GM13976 (cell line): ENCODE results near the gene ABLIM2.

Source experiments
- DNase-seq: peaks from one replicate; pipeline ENCODE4 v3.0.0; 2012; ENCODE audit warnings: low spot score
- in situ Hi-C: fragments of 300-500 bp; cut with MboI; formaldehyde crosslinking; loops from one replicate; pipeline ENCODE4 v1.12.0; 2022; ENCODE audit warnings: low sequenced_read_pairs, mixed read lengths, inconsistent platforms; ENCODE audit not compliant: unreplicated experiment
- TF ChIP-seq, protein P1 (sequence below): IDR thresholded peaks from 2 replicates; pipeline ENCODE4 v1.5.1; 2012; ENCODE audit warnings: borderline replicate concordance, mild to moderate bottlenecking; ENCODE audit not compliant: insufficient read depth; ENCODE audit errors: extremely low read depth, missing control alignments, control extremely low read depth

Gene ABLIM2

GRCh38 chr4:7933651-7934510 lies 224.7 kb downstream of the ABLIM2 start:
- in situ Hi-C loops: no loop called here
- TF ChIP-seq, protein P1, sequence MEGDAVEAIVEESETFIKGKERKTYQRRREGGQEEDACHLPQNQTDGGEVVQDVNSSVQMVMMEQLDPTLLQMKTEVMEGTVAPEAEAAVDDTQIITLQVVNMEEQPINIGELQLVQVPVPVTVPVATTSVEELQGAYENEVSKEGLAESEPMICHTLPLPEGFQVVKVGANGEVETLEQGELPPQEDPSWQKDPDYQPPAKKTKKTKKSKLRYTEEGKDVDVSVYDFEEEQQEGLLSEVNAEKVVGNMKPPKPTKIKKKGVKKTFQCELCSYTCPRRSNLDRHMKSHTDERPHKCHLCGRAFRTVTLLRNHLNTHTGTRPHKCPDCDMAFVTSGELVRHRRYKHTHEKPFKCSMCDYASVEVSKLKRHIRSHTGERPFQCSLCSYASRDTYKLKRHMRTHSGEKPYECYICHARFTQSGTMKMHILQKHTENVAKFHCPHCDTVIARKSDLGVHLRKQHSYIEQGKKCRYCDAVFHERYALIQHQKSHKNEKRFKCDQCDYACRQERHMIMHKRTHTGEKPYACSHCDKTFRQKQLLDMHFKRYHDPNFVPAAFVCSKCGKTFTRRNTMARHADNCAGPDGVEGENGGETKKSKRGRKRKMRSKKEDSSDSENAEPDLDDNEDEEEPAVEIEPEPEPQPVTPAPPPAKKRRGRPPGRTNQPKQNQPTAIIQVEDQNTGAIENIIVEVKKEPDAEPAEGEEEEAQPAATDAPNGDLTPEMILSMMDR: no peak
- DNase-seq: no peak

DNA sequence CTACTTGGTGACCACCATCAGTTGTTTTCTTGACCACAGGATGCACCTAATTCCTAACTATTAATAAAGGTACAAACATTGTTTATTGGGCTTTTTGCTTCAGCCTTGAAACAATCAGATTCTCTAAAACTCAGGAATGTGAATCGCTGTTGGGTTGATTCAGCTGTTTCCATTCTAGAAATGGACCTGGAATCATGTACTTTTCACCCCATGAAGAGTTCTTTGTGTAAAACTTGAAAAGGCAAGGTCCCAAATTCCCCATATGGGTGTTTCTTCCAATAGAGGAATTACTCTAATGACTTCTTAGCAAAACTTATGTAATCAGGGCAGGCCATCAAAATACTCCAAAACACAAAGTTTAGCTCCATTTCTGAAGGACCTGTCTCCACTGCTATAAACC lies 226.3 kb downstream of the ABLIM2 start:
- no peak for DNase-seq
- in situ Hi-C loops: no loop called here
- TF ChIP-seq, protein P1: no peak

- DNase-seq: no peak
- in situ Hi-C loops: no loop called here
- TF ChIP-seq, protein P1: peak; percentile 12
Measured at GRCh38 chr4:7929118-7929951, 229.3 kb downstream of the ABLIM2 start.

DNA sequence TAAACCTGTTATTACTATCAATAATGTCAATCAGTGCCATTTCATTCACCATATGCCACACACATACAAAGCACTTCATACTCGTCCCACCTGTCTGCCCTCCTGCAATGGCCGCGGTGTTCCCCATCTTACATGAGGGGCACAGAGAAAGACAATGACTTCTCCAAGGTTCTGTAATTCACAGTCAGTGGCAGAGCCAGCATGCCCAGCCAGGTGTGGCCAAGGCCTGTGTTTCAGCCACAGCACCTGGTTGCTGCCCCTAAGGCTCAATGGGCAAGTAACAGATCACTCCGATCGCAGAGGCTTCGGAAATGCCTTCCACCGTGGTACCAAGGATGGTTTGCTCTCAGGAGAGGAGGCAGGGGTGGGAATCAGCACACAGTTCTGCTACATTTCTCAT lies 229.9 kb downstream of the ABLIM2 start:
- TF ChIP-seq, protein P1: no peak
- DNase-seq: no peak
- in situ Hi-C loops: no loop called here

DNA sequence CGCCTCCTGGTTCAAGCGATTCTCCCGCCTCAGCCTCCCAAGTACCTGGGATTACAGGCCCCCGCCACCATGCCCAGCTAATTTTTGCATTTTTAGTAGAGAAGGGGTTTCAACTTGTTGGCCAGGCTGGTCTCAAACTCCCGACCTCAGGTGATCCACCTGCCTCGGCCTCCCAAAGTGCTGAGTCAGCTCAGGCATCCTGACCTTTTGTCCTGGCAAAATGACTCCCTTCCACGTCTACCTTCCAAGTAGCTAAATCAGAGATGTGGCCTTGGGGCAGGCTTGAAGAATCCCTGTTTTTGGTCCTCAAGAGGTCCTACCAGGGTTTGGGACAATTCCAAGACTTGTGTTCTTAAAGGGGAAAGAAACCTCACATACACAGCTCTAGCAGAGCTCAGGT lies 231.8 kb downstream of the ABLIM2 start:
- DNase-seq: no peak
- TF ChIP-seq, protein P1: no peak
- in situ Hi-C loops: no loop called here

DNA sequence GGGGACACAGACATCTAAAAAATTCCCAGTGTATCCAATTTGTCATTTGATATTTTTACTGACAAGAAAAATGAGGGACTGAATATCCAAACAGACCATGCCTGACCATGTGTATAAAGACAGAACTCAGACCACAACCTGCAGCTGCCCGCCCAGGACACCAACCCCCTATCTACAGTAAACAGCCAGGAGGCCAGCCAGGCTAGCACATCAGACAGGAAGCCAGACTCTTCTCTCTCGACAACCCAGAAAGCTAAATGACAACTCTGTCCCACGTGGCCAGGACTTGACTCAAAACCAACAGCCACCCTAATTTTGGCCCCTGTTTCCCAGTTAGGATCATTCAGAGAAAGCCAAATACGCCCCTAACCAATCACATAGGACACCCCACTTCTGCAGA lies 234.0 kb downstream of the ABLIM2 start:
- TF ChIP-seq, protein P1: no peak
- in situ Hi-C loops: no loop called here
- DNase-seq: no peak
